ENCODE data around the gene CCAR1. TPM values are rescaled to one million over a fixed set of nuclear protein-coding genes. Genes with fewer than 3 reads are reported as not detected.
A peak's percentile ranks its signal among the peaks of the same experiment; 100 is the strongest.

CCAR1 gene
- polyA plus RNA-seq, 1 experiment: 61.4 TPM

DNA sequence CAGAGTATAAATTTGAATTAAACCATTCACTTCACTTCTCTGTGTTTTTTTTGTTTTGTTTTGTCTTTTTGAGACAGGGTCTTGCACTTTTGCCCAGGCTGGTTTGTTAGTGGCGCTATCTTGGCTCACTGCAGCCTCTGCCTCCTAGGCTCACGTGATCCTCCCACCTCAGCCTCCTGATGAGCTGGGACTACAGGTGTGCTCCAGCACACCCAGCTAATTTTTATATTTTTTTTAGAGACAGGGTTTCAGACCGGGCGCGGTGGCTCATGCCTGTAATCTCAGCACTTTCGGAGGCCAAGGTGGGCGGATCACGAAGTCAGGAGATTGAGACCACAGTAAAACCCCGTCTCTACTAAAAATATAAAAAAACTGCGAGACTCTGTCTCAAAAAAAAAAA lies 69.4 kb downstream of the CCAR1 start:
- ChIA-PET CTCF (interaction anchor here (2.0 kb wide), 1 partner anchor 106 kb away, joined by 8 read pairs; no protein-coding TSS in a partner anchor), POLR2A (no interaction called here)
- Histone ChIP-seq H3K4me3 (ENCODE audit: low read depth, low read length) (no peak overlapping the region), H3K36me3 (ENCODE audit: control insufficient read depth, insufficient read depth, low read length) (peaks cover 8% of the 10 kb centered on the region), H3K27me3 (ENCODE audit: control insufficient read depth, insufficient read depth, low read length) (no peaks in the 10 kb centered on the region)
- DNase-seq (ENCODE audit: low read depth): no peak
- no peak for TF ChIP-seq CTCF (IDR thresholded peaks at IDR 0.05; ENCODE audit: insufficient read depth, low read depth, low read length)

- POLR2A ChIA-PET: no interaction called here
- peak; percentile 19; the same call in 1 of the 2 replicates for TF ChIP-seq CTCF (IDR thresholded peaks at IDR 0.05; ENCODE audit: insufficient read depth, low read depth, low read length)
- peaks cover 8% of the 10 kb centered on the region for H3K36me3 ChIP-seq (ENCODE audit: control insufficient read depth, insufficient read depth, low read length)
- no peak for DNase-seq (ENCODE audit: low read depth)
- no peak overlapping the region for H3K4me3 ChIP-seq (ENCODE audit: low read depth, low read length)
- CTCF ChIA-PET: interaction anchor here (0.6 kb wide), 1 partner anchor 109 kb away, joined by 3 read pairs; no protein-coding TSS in a partner anchor
- no peaks in the 10 kb centered on the region for H3K27me3 ChIP-seq (ENCODE audit: control insufficient read depth, insufficient read depth, low read length)
Measured at GRCh38 chr10:68792115-68792514, 71.1 kb downstream of the CCAR1 start.

DNA sequence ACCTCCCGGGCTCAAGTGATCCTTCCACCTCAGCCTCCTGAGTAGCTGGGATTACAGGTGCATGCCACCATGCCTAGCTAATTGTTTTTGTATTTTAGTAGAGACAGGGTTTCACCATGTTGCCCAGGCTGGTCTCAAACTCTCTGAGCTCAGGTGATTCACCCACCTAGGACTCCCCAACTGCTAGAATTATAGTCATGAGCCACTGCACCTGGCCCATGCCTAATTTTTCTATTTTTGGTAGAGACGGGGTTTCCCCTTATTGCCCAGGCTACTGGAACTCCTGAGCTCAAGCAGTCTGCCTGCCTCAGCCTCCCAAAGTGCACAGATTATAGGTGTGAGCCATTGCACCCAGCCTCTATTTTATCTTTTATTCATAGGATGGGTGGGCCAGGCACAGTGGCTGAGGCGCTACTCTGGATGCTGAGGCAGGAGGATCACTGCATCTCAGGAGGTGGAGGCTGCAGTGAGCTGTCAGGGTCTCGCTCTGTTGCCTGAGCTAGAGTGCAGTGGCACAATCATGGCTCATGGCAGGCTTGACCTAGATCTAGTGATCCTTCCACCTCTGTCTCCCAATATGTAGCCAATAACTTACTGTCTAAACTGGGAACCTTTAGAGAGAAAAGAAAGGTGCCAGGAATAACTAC lies 75.0 kb downstream of the CCAR1 start:
- DNase-seq (ENCODE audit: low read depth): no peak
- POLR2A ChIA-PET: interaction anchor here (0.6 kb wide), 1 partner anchor 141 kb away, joined by 3 read pairs; no protein-coding TSS in a partner anchor
- peaks cover 3% of the 10 kb centered on the region for H3K36me3 ChIP-seq (ENCODE audit: control insufficient read depth, insufficient read depth, low read length)
- no peaks in the 10 kb centered on the region for H3K27me3 ChIP-seq (ENCODE audit: control insufficient read depth, insufficient read depth, low read length)
- H3K4me3 ChIP-seq (ENCODE audit: low read depth, low read length): no peak overlapping the region
- no peak for TF ChIP-seq CTCF (IDR thresholded peaks at IDR 0.05; ENCODE audit: insufficient read depth, low read depth, low read length)
- CTCF ChIA-PET: interaction anchor here (1.1 to 1.5 kb wide), 2 partner anchors 13 to 101 kb away, joined by 3 to 5 read pairs; no protein-coding TSS in a partner anchor

GRCh38 chr10:68796605-68797004 lies 75.6 kb downstream of the CCAR1 start:
- DNase-seq (ENCODE audit: low read depth): peak; percentile 39
- TF ChIP-seq CTCF (IDR thresholded peaks at IDR 0.05; ENCODE audit: insufficient read depth, low read depth, low read length): no peak
- peaks cover 3% of the 10 kb centered on the region for H3K36me3 ChIP-seq (ENCODE audit: control insufficient read depth, insufficient read depth, low read length)
- POLR2A ChIA-PET: no interaction called here
- H3K4me3 ChIP-seq (ENCODE audit: low read depth, low read length): no peak overlapping the region
- H3K27me3 ChIP-seq (ENCODE audit: control insufficient read depth, insufficient read depth, low read length): no peaks in the 10 kb centered on the region
- CTCF ChIA-PET: interaction anchor here (1.1 to 1.5 kb wide), 2 partner anchors 13 to 100 kb away, joined by 3 to 5 read pairs; no protein-coding TSS in a partner anchor

- ChIA-PET CTCF (interaction anchor here (0.9 to 2.1 kb wide), 2 partner anchors 27 to 97 kb away, joined by 4 to 13 read pairs; partner anchors contain the start of gene STOX1), POLR2A (interaction anchor here (0.6 kb wide), 1 partner anchor 62 kb away, joined by 4 read pairs; no protein-coding TSS in a partner anchor)
- DNase-seq (ENCODE audit: low read depth): peak; percentile 11
- no peak for TF ChIP-seq CTCF (IDR thresholded peaks at IDR 0.05; ENCODE audit: insufficient read depth, low read depth, low read length)
- Histone ChIP-seq H3K4me3 (ENCODE audit: low read depth, low read length) (no peak overlapping the region), H3K27me3 (ENCODE audit: control insufficient read depth, insufficient read depth, low read length) (no peaks in the 10 kb centered on the region), H3K36me3 (ENCODE audit: control insufficient read depth, insufficient read depth, low read length) (peaks cover 1% of the 10 kb centered on the region; the same call in 1 of the 2 replicates)
Measured at GRCh38 chr10:68800211-68800610, 79.2 kb downstream of the CCAR1 start.
